Smooth muscle cell (in vitro differentiated cells): ENCODE data around the gene DAB2IP. TPM values are rescaled to one million over a fixed set of nuclear protein-coding genes. Genes with fewer than 3 reads are reported as not detected.

ENCODE experiments used
- DNase-seq: peaks from one replicate; lab custom pipeline; 2025; ENCODE audit not compliant: unreplicated experiment; lab: John Stamatoyannopoulos, UW
- H2AFZ ChIP-seq: fragments of 200-600 bp; sonication (generic); 2 replicates; pipeline ENCODE4 v1.6.0; 2016; ENCODE audit warnings: antibody characterized with exemption, low read depth, mild to moderate bottlenecking
- H3F3A ChIP-seq: fragments of 200-600 bp; sonication (generic); 2 replicates; pipeline ENCODE4 v1.6.0; 2017; ENCODE audit warnings: antibody characterized with exemption, low read depth
- H3K27ac ChIP-seq: fragments of 200-600 bp; sonication (generic); 2 replicates; pipeline ENCODE4 v1.5.1; 2016; ENCODE audit warnings: low read depth, mild to moderate bottlenecking
- H3K27me3 ChIP-seq: fragments of 200-600 bp; sonication (generic); 2 replicates; pipeline ENCODE4 v1.6.1; 2016; ENCODE audit warnings: low read depth, mild to moderate bottlenecking
- H3K36me3 ChIP-seq: fragments of 200-600 bp; sonication (generic); 2 replicates; pipeline ENCODE4 v1.5.1; 2016; ENCODE audit warnings: low read depth
- H3K4me1 ChIP-seq: fragments of 200-600 bp; sonication (generic); 2 replicates; pipeline ENCODE4 v1.5.1; 2016; ENCODE audit warnings: low read depth
- H3K4me2 ChIP-seq: fragments of 200-600 bp; sonication (generic); 2 replicates; pipeline ENCODE4 v1.6.0; 2016; ENCODE audit warnings: mild to moderate bottlenecking
- H3K4me3 ChIP-seq: fragments of 200-600 bp; sonication (generic); 2 replicates; pipeline ENCODE4 v1.5.1; 2016; ENCODE audit warnings: mild to moderate bottlenecking
- H3K79me2 ChIP-seq: fragments of 200-600 bp; sonication (generic); 2 replicates; pipeline ENCODE4 v1.6.0; 2016; ENCODE audit warnings: low read depth, mild to moderate bottlenecking
- H3K9ac ChIP-seq: fragments of 200-600 bp; sonication (generic); 2 replicates; pipeline ENCODE4 v1.6.0; 2016; ENCODE audit warnings: low read depth
- H3K9me3 ChIP-seq: fragments of 200-600 bp; sonication (generic); replicated peaks from 2 replicates; pipeline ENCODE4 v1.5.1; 2016; ENCODE audit warnings: low read depth
- H4K20me1 ChIP-seq: fragments of 200-600 bp; sonication (generic); 2 replicates; pipeline ENCODE4 v1.6.0; 2016; ENCODE audit warnings: low read depth
- WGBS: methylation state at CpG from one replicate; pipeline ENCODE4 v1.1.7; 2016; ENCODE audit warnings: low lambda C conversion rate; 5-methylcytosine and 5-hydroxymethylcytosine counted together
- polyA plus RNA-seq: library from polyadenylated mRNA; unstranded; fragments of >200 nt; fragmentation: Nextera tagmentation; extraction: Ambion mirVana; gene quantifications from 2 replicates; pipeline ENCODE4 v1.2.1, GENCODE V29; 2016
- total RNA-seq: library from RNA; depleted of rRNA; stranded (reverse); fragments of >200 nt; gene quantifications from 2 replicates; pipeline ENCODE4 v1.2.3, GENCODE V29; 2014
- TF ChIP-seq, protein P1 (sequence below): fragments of 200-600 bp; sonication (generic); IDR thresholded peaks from 2 replicates; pipeline ENCODE4 v1.5.1; 2017; ENCODE audit warnings: borderline replicate concordance, mild to moderate bottlenecking, antibody characterized with exemption; ENCODE audit not compliant: insufficient read depth, poor library complexity, severe bottlenecking

DAB2IP gene
- total and polyA plus RNA-seq, 2 experiments from 2014 or later: 10.4 to 15.5 TPM

DNA sequence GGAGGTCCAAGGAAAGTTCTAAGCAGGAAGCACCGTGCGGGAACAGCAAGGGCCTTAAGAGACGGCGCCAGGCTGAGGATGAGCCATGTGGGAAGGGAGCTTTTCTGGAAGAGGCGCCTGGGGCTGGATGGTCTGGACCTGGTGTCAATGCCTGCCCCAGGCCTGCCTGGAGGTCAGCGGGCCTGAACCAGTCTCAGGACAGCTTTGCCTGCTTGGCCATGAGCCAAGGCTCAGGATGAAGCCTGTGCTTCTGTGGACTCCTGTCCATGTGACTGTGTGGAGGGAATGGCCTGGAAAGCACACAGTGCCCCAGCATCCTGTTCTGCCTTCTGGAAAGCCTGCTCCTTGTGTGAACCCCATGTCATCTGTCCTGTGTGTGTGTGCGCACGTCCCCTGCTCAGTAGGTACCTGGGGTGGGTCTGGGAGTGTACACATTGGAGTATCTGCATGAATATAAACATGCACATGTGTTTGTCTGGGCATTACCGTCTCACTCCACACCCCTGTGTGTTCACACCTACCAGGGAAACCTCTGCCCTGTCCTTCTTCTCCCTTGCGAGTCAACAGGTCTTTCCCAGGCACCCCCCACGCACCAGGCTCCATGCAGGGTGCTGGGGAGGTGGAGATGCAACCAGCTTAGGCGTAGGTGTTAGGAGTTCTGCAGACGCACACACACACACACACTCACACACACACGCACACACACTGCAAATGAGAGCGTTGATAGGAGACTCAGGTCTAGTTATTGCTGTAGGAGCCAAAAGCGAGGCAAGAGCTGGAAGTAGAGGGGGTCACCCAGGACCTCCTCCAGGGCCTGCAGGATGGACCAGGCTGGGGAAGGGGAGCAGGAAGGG is 24.8 kb downstream of the DAB2IP start:
- WGBS: 66% methylated on average over 16 of the region's 16 CpGs
- no peak overlapping the region for H3K4me3 ChIP-seq
- H3K36me3 ChIP-seq: no peaks in the 10 kb centered on the region
- H3K27ac ChIP-seq: peak overlapping the region; percentile 27
- peaks cover 51% of the 10 kb centered on the region for H4K20me1 ChIP-seq
- TF ChIP-seq, protein P1, sequence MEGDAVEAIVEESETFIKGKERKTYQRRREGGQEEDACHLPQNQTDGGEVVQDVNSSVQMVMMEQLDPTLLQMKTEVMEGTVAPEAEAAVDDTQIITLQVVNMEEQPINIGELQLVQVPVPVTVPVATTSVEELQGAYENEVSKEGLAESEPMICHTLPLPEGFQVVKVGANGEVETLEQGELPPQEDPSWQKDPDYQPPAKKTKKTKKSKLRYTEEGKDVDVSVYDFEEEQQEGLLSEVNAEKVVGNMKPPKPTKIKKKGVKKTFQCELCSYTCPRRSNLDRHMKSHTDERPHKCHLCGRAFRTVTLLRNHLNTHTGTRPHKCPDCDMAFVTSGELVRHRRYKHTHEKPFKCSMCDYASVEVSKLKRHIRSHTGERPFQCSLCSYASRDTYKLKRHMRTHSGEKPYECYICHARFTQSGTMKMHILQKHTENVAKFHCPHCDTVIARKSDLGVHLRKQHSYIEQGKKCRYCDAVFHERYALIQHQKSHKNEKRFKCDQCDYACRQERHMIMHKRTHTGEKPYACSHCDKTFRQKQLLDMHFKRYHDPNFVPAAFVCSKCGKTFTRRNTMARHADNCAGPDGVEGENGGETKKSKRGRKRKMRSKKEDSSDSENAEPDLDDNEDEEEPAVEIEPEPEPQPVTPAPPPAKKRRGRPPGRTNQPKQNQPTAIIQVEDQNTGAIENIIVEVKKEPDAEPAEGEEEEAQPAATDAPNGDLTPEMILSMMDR: no peak
- no peaks in the 10 kb centered on the region for H3K4me1 ChIP-seq
- no peaks in the 10 kb centered on the region for H3K9me3 ChIP-seq
- H3K9ac ChIP-seq: no peak overlapping the region
- H2AFZ ChIP-seq: no peak overlapping the region
- no peaks in the 10 kb centered on the region for H3K27me3 ChIP-seq
- no peak for DNase-seq
- peaks cover 42% of the 10 kb centered on the region for H3K79me2 ChIP-seq
- no peak overlapping the region for H3K4me2 ChIP-seq
- no peaks in the 10 kb centered on the region for H3F3A ChIP-seq

DNA sequence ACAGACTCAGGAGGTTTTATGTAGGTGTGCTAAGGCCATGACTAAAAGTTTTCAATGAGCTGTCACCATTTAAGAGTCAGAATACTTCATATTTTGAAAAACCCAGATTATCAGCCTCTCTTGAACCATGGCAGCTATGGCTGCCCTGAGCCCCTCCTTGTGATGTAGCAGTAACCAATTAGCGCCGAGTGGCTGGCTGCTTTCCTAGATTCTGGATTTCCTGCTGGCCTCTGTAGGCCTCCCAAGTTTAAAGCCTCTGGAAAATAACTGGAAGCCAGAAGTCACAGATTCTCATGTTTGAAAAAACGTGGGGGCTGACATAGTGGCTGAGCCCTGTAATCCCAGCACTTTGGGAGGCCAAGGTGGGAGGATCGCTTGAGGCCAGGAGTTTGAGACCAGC is 25.5 kb downstream of the DAB2IP start:
- peak overlapping the region; percentile 26 for H3K4me2 ChIP-seq
- H3F3A ChIP-seq: no peaks in the 10 kb centered on the region
- H3K9ac ChIP-seq: no peak overlapping the region
- no peak overlapping the region for H3K4me3 ChIP-seq
- H3K36me3 ChIP-seq: no peaks in the 10 kb centered on the region
- H3K4me1 ChIP-seq: no peaks in the 10 kb centered on the region
- DNase-seq: no peak
- peaks cover 36% of the 10 kb centered on the region for H3K79me2 ChIP-seq
- H3K27ac ChIP-seq: peak overlapping the region; percentile 2
- no peak overlapping the region for H2AFZ ChIP-seq
- 58% methylated on average over 4 of the region's 4 CpGs for WGBS
- H3K27me3 ChIP-seq: no peaks in the 10 kb centered on the region
- no peaks in the 10 kb centered on the region for H3K9me3 ChIP-seq
- H4K20me1 ChIP-seq: peaks cover 47% of the 10 kb centered on the region
- TF ChIP-seq, protein P1: no peak

DNA sequence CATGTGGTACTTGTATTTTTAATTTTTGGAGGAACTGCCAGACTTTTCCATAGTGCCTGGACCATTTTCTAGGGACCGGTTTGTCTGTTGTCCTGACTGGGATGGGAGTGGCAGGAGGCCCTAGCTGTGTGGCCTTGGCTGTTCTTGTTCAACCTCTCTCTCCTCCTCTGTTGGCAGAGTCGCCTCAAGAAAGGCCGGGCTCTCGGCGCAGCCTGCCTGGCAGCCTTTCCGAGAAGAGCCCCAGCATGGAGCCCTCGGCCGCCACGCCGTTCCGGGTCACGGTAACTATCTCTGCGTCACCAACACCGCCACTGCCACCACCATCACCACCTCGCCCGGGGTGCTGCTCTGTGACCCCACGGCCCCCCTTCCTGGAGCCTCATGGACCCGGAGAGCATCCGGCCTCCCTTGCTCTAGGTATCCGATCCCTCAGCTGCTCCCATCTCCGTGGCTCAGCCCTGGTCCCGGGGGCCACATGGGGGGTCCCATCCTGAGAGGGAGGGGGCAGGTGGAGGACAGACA is 27.1 kb downstream of the DAB2IP start:
- WGBS: 97% methylated on average over 22 of the region's 22 CpGs
- H3K36me3 ChIP-seq: no peaks in the 10 kb centered on the region
- H3K4me3 ChIP-seq: no peak overlapping the region
- H3K27me3 ChIP-seq: no peaks in the 10 kb centered on the region
- no peaks in the 10 kb centered on the region for H3K9me3 ChIP-seq
- no peaks in the 10 kb centered on the region for H3K4me1 ChIP-seq
- TF ChIP-seq, protein P1: no peak
- no peak overlapping the region for H2AFZ ChIP-seq
- H3K27ac ChIP-seq: no peak overlapping the region
- H3K79me2 ChIP-seq: peaks cover 21% of the 10 kb centered on the region
- H3F3A ChIP-seq: no peaks in the 10 kb centered on the region
- peaks cover 43% of the 10 kb centered on the region for H4K20me1 ChIP-seq
- no peak overlapping the region for H3K4me2 ChIP-seq
- H3K9ac ChIP-seq: no peak overlapping the region
- no peak for DNase-seq
